Fibroblast of mammary gland (primary cell): Measurements from ENCODE around the gene ARL8B.
"Not testable (repeated sequence)": the region's sequence is repeated elsewhere in the genome, so short reads cannot be mapped to it uniquely, and the experiment has no call there.

Source experiments
- DNase-seq: peaks from one replicate; pipeline ENCODE4 v3.0.0-alpha.2; 2010; ENCODE audit warnings: low read depth
- H3K4me3 ChIP-seq: 2 replicates; pipeline ENCODE4 v1.5.1; 2011; ENCODE audit warnings: low read depth, mild to moderate bottlenecking, low read length, moderate library complexity; ENCODE audit not compliant: control insufficient read depth
- CTCF ChIP-seq: conservative IDR thresholded peaks from 2 replicates; pipeline ENCODE4 v1.5.1; 2011; ENCODE audit warnings: low read depth, low read length, inconsistent platforms; ENCODE audit not compliant: control insufficient read depth, insufficient read depth

ARL8B gene

GRCh38 chr3:5122030-5122740 lies at the start of gene ARL8B:
Gene ARL8B (plus strand): TSS chr3:5122292. CDS start chr3:5122466, 174 bp downstream.
- peak within 1 kb of the TSS; percentile 94 for H3K4me3 ChIP-seq
- peak; percentile 70 for TF ChIP-seq CTCF
- peak; percentile 84 for DNase-seq

GRCh38 chr3:5073374-5074085 lies 48.6 kb upstream of the ARL8B start:
- no peak for TF ChIP-seq CTCF
- DNase-seq, result no peak

GRCh38 chr3:5078151-5078550 lies 43.9 kb upstream of the ARL8B start:
- TF ChIP-seq CTCF, result no peak
- peak; percentile 8 for DNase-seq
- no peak overlapping the region for H3K4me3 ChIP-seq

More at GRCh38 chr3:5073374-5074085, 48.6 kb upstream of the ARL8B start:
- no peak overlapping the region for H3K4me3 ChIP-seq

- no peak for TF ChIP-seq CTCF
- no peak for DNase-seq
- H3K4me3 ChIP-seq, result no peak overlapping the region
Measured at GRCh38 chr3:5079761-5080160, 42.3 kb upstream of the ARL8B start.

- no peak for TF ChIP-seq CTCF
- no peak for DNase-seq
Measured at GRCh38 chr3:5080779-5081550, 41.1 kb upstream of the ARL8B start.

GRCh38 chr3:5081973-5082788 lies 39.9 kb upstream of the ARL8B start:
- H3K4me3 ChIP-seq, DNase-seq: not testable (repeated sequence)

More at GRCh38 chr3:5080779-5081550, 41.1 kb upstream of the ARL8B start:
- no peak overlapping the region for H3K4me3 ChIP-seq
